ENCODE data around the gene POLR1C. TPM values are rescaled to one million over a fixed set of nuclear protein-coding genes. Genes with fewer than 3 reads are reported as not detected.
"Not testable (repeated sequence)": the region's sequence is repeated elsewhere in the genome, so short reads cannot be mapped to it uniquely, and the experiment has no call there.

Gene POLR1C
- total RNA-seq, 1 experiment from 2014 or later, result 56.6 TPM

DNA sequence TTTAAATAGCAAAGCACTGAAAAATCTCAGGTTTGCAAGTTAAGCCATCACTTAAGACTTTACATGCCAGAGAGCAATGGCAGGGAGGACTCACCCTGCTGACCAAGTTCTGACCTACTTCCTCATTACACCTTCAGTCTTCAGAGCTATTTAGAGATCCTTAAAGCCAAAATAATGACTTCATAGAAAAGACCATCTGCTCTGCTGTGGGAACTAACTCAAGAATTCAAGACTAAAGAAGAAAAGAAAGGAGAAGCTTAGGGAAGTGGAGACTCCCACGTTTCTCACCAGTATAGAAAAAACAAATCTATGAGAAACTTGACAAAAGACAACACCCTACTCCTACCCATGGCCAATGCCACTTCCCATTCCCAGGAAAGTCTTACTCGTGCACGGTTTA is 30.3 kb downstream of the POLR1C start:
- no peak for DNase-seq (ENCODE audit: low read depth)

DNA sequence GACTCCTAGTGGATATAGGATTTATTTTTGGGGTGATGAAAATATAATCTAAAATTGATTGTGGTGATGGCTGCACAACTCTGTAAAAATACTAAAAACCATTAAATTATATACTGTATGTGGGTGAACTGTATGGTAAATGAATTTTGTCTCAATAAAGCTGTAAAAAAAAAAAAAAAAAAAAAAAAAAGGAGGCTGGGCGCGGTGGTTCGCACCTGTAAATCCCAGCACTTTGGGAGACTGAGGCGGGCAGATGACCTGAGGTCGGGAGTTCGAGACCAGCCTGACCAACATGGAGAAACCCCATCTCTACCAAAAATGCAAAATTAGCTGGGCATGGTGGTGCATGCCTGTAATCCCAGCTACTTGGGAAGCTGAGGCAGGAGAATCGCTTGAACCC is 40.7 kb downstream of the POLR1C start:
- DNase-seq (ENCODE audit: low read depth), result not testable (repeated sequence)

DNA sequence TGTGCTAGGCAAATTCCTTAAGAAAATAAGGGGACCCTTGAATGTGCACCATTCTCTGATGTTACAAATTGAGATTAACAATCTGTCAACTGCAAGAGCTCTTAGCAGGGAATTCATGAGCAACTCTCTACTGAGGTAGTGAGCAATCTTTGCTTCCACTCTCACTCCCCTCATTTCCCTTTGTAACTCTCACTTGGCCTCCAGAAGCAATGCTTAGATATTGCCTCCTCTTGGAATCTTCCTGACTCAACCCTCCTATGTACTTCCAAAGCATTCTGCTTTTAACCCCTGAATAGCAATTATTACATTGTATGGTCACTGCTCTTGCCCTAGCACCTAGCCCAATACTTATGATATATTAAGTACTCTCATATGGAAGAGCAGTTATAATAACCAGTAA is 42.4 kb downstream of the POLR1C start:
- DNase-seq (ENCODE audit: low read depth), result no peak

DNA sequence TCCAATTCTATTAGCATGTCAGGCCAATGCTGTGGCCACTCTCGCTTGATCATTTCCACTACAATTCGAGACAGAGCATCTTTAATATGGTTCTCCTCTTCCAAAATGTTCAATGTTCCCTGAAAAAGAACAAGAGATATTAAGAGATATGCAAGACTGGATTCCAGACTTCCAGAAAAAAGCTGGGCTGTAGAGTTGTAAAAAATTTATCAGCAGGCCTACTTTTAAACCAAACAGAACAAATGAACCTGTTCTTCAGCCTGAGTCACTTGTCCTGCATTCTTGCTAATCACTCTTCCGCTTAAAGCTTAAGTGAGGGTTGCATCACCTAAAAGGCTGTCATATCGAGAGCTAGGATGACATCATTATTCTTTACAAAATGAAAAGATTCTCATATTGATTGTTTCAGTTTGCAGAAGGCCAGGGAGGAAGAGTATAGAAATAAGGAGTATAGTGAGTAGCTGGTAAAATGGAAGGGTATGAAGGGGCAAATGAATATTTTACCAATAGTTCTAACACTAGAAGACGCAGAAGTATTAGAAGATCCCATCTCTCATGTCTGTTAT is 54.1 kb downstream of the POLR1C start:
- no peak for DNase-seq (ENCODE audit: low read depth)

Small RNA genes lying within 50 kb of the gene (small RNA-seq; reads per million reads assigned to genes)
- gene RF00426 (not detected), gene RNU6-1113P (not detected)

Other genes starting within 250 kb of the POLR1C start
- not detected in 2 replicates for gene SLC22A7, start 218.8 kb upstream of the POLR1C start, total RNA-seq (2014; rRNA removed; shearing (Covaris generic))
- gene CRIP3, start 208.3 kb upstream of the POLR1C start, total RNA-seq (2014; rRNA removed; shearing (Covaris generic)), result not detected in 2 replicates
- gene ZNF318, start 147.4 kb upstream of the POLR1C start, total RNA-seq (2014; rRNA removed; shearing (Covaris generic)), result 4.8 and 6.4 TPM in 2 replicates
- gene ABCC10, start 89.5 kb upstream of the POLR1C start, total RNA-seq (2014; rRNA removed; shearing (Covaris generic)), result 8.4 and 11.7 TPM in 2 replicates
- gene DLK2, start 61.5 kb upstream of the POLR1C start, total RNA-seq (2014; rRNA removed; shearing (Covaris generic)), result 3.8 and 4.2 TPM in 2 replicates
- 19.4 and 21.3 TPM in 2 replicates for gene TJAP1, start 39.5 kb upstream of the POLR1C start, total RNA-seq (2014; rRNA removed; shearing (Covaris generic))
- 0.07 and 0.77 TPM in 2 replicates for gene LRRC73, start 6.7 kb upstream of the POLR1C start, total RNA-seq (2014; rRNA removed; shearing (Covaris generic))
- gene YIPF3, start 163 bp upstream of the POLR1C start, total RNA-seq (2014; rRNA removed; shearing (Covaris generic)), result 94.2 and 100 TPM in 2 replicates
- 38.9 and 70.7 TPM in 2 replicates for gene XPO5, start 58.9 kb downstream of the POLR1C start, total RNA-seq (2014; rRNA removed; shearing (Covaris generic))
- gene POLH, start 59.1 kb downstream of the POLR1C start, total RNA-seq (2014; rRNA removed; shearing (Covaris generic)), result 25.9 and 29.1 TPM in 2 replicates
- gene GTPBP2, start 112.2 kb downstream of the POLR1C start, total RNA-seq (2014; rRNA removed; shearing (Covaris generic)), result 32.5 and 33.7 TPM in 2 replicates
- 26.9 and 35.2 TPM in 2 replicates for gene MAD2L1BP, start 118.8 kb downstream of the POLR1C start, total RNA-seq (2014; rRNA removed; shearing (Covaris generic))
- not detected in 2 replicates for gene RSPH9, start 127.9 kb downstream of the POLR1C start, total RNA-seq (2014; rRNA removed; shearing (Covaris generic))
- gene MRPS18A, start 170.7 kb downstream of the POLR1C start, total RNA-seq (2014; rRNA removed; shearing (Covaris generic)), result 102 and 120 TPM in 2 replicates

Data from HT1080 (cell line).